ENCODE results near the gene USP7.
"Not testable (repeated sequence)": the region's sequence is repeated elsewhere in the genome, so short reads cannot be mapped to it uniquely, and the experiment has no call there.

The USP7 gene

GRCh38 chr16:8972843-8973586 lies 9.3 kb upstream of the USP7 start:
- Histone ChIP-seq H3K27ac (no peak overlapping the region), H2AFZ (ENCODE audit: low read depth) (no peak overlapping the region), H3K79me2 (ENCODE audit: insufficient read depth, low read depth) (no peaks in the 10 kb centered on the region), H3K27me3 (ENCODE audit: insufficient read depth, low read depth) (no peaks in the 10 kb centered on the region), H3K4me2 (no peak overlapping the region), H3K4me3 (IDR thresholded peaks at IDR 0.05; ENCODE audit: insufficient read depth, low read depth, low read length) (no peak overlapping the region), H3K4me1 (ENCODE audit: low read depth, poor library complexity, severe bottlenecking) (no peaks in the 10 kb centered on the region), H3K36me3 (ENCODE audit: insufficient read depth) (no peaks in the 10 kb centered on the region), H3K9ac (no peak overlapping the region), H4K20me1 (ENCODE audit: insufficient read depth) (no peaks in the 10 kb centered on the region)
- TF ChIP-seq CTCF (conservative IDR thresholded peaks at IDR 0.05; ENCODE audit: low read depth, low read length): no peak

- Histone ChIP-seq H3K9ac (no peak overlapping the region), H3K79me2 (ENCODE audit: insufficient read depth, low read depth) (no peaks in the 10 kb centered on the region), H3K4me2 (no peak overlapping the region), H3K4me3 (IDR thresholded peaks at IDR 0.05; ENCODE audit: insufficient read depth, low read depth, low read length) (no peak overlapping the region), H3K27me3 (ENCODE audit: insufficient read depth, low read depth) (no peaks in the 10 kb centered on the region), H3K36me3 (ENCODE audit: insufficient read depth) (no peaks in the 10 kb centered on the region), H3K4me1 (ENCODE audit: low read depth, poor library complexity, severe bottlenecking) (no peaks in the 10 kb centered on the region), H4K20me1 (ENCODE audit: insufficient read depth) (no peaks in the 10 kb centered on the region), H3K27ac (no peak overlapping the region), H2AFZ (ENCODE audit: low read depth) (no peak overlapping the region)
- TF ChIP-seq CTCF (conservative IDR thresholded peaks at IDR 0.05; ENCODE audit: low read depth, low read length): no peak
Measured at GRCh38 chr16:8971416-8971815, 7.7 kb upstream of the USP7 start.

GRCh38 chr16:8969202-8969897 lies 5.6 kb upstream of the USP7 start:
- not testable (repeated sequence) for H2AFZ ChIP-seq (ENCODE audit: low read depth); H3K4me1 ChIP-seq (ENCODE audit: low read depth, poor library complexity, severe bottlenecking); H3K4me3 ChIP-seq (IDR thresholded peaks at IDR 0.05; ENCODE audit: insufficient read depth, low read depth, low read length); H3K4me2 ChIP-seq; H3K79me2 ChIP-seq (ENCODE audit: insufficient read depth, low read depth); H3K36me3 ChIP-seq (ENCODE audit: insufficient read depth); H3K27me3 ChIP-seq (ENCODE audit: insufficient read depth, low read depth); H3K27ac ChIP-seq; H4K20me1 ChIP-seq (ENCODE audit: insufficient read depth); H3K9ac ChIP-seq

- not testable (repeated sequence) for H3K27me3 ChIP-seq (ENCODE audit: insufficient read depth, low read depth); H3K4me3 ChIP-seq (IDR thresholded peaks at IDR 0.05; ENCODE audit: insufficient read depth, low read depth, low read length); H3K4me2 ChIP-seq; H2AFZ ChIP-seq (ENCODE audit: low read depth); H3K27ac ChIP-seq; H3K4me1 ChIP-seq (ENCODE audit: low read depth, poor library complexity, severe bottlenecking); H3K36me3 ChIP-seq (ENCODE audit: insufficient read depth); H3K79me2 ChIP-seq (ENCODE audit: insufficient read depth, low read depth); H3K9ac ChIP-seq; H4K20me1 ChIP-seq (ENCODE audit: insufficient read depth)
Measured at GRCh38 chr16:8968054-8968453, 4.3 kb upstream of the USP7 start.

GRCh38 chr16:8967132-8967821 lies 3.6 kb upstream of the USP7 start:
- Histone ChIP-seq H3K9ac (no peak overlapping the region), H3K27ac (no peak overlapping the region), H3K36me3 (ENCODE audit: insufficient read depth) (no peaks in the 10 kb centered on the region), H4K20me1 (ENCODE audit: insufficient read depth) (peaks cover under 1% of the 10 kb centered on the region; the same call in 1 of the 2 replicates), H3K4me2 (no peak overlapping the region), H3K27me3 (ENCODE audit: insufficient read depth, low read depth) (no peaks in the 10 kb centered on the region), H3K4me3 (IDR thresholded peaks at IDR 0.05; ENCODE audit: insufficient read depth, low read depth, low read length) (no peak overlapping the region), H2AFZ (ENCODE audit: low read depth) (no peak overlapping the region), H3K79me2 (ENCODE audit: insufficient read depth, low read depth) (peaks cover 13% of the 10 kb centered on the region), H3K4me1 (ENCODE audit: low read depth, poor library complexity, severe bottlenecking) (peaks cover 6% of the 10 kb centered on the region)
- no peak for TF ChIP-seq CTCF (conservative IDR thresholded peaks at IDR 0.05; ENCODE audit: low read depth, low read length)
